ENCODE data around the gene RAP1GAP2. TPM values are rescaled to one million over a fixed set of nuclear protein-coding genes. Genes with fewer than 3 reads are reported as not detected.

RAP1GAP2 gene
- total RNA-seq, 2 experiments from 2014 or later, result 11.3 to 28.2 TPM

DNA sequence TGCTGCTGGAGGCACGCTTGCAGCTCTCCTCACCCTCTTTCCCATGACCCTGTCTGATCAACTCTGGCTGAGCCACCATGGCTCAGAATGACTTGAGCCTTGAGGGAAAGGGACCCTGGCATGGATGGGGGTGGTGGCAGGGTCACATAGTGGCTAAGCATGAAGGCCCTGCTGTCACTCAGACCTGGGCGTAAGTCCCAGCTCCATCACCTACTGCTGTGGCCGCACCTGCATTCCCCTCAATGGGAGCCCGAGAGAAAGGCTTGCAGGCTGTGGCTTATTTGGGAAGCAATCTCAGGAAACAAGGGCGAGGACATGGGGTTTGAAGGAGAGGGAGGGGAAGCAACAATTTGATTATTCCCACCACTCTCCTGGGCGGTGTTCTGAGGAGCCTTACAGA lies 17.7 kb upstream of the RAP1GAP2 start:
- no peak for DNase-seq (ENCODE audit: low spot score)
- H2AFZ ChIP-seq (ENCODE audit: low read length), result no peak overlapping the region
- BruUV-seq (replicated peaks), result no TSS peak
- H3K4me1 ChIP-seq (ENCODE audit: insufficient read depth, low read length, poor library complexity, severe bottlenecking), result no peaks in the 10 kb centered on the region
- H3K79me2 ChIP-seq (ENCODE audit: insufficient read depth, low read depth, low read length), result no peaks in the 10 kb centered on the region
- no peaks in the 10 kb centered on the region for H3K9me2 ChIP-seq (ENCODE audit: insufficient read depth, low read length)
- H3K27ac ChIP-seq (ENCODE audit: low read depth, low read length, poor library complexity, severe bottlenecking), result no peak overlapping the region
- TF ChIP-seq EZH2phosphoT487 (IDR thresholded peaks at IDR 0.05; ENCODE audit: borderline replicate concordance, low read depth, low read length), result no peak
- TF ChIP-seq, protein P1, sequence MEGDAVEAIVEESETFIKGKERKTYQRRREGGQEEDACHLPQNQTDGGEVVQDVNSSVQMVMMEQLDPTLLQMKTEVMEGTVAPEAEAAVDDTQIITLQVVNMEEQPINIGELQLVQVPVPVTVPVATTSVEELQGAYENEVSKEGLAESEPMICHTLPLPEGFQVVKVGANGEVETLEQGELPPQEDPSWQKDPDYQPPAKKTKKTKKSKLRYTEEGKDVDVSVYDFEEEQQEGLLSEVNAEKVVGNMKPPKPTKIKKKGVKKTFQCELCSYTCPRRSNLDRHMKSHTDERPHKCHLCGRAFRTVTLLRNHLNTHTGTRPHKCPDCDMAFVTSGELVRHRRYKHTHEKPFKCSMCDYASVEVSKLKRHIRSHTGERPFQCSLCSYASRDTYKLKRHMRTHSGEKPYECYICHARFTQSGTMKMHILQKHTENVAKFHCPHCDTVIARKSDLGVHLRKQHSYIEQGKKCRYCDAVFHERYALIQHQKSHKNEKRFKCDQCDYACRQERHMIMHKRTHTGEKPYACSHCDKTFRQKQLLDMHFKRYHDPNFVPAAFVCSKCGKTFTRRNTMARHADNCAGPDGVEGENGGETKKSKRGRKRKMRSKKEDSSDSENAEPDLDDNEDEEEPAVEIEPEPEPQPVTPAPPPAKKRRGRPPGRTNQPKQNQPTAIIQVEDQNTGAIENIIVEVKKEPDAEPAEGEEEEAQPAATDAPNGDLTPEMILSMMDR (conservative IDR thresholded peaks at IDR 0.05; ENCODE audit: low read length), result no peak
- POLR2A ChIA-PET, result no interaction called here
- intact Hi-C loops (cut with micrococcal nuclease; ENCODE audit: unreplicated experiment), result no loop called here
- no peaks in the 10 kb centered on the region for H3K36me3 ChIP-seq (ENCODE audit: insufficient read depth, low read length)
- no peak overlapping the region for H3K4me3 ChIP-seq (ENCODE audit: low read depth, low read length, poor library complexity, severe bottlenecking)
- H3K4me2 ChIP-seq (ENCODE audit: low read length), result no peak overlapping the region
- CTCF ChIA-PET (ENCODE audit: unreplicated experiment), result no interaction called here
- H3K9me3 ChIP-seq (ENCODE audit: low read length), result no peaks in the 10 kb centered on the region
- no peaks in the 10 kb centered on the region for H4K20me1 ChIP-seq (ENCODE audit: insufficient read depth, low read length)

DNA sequence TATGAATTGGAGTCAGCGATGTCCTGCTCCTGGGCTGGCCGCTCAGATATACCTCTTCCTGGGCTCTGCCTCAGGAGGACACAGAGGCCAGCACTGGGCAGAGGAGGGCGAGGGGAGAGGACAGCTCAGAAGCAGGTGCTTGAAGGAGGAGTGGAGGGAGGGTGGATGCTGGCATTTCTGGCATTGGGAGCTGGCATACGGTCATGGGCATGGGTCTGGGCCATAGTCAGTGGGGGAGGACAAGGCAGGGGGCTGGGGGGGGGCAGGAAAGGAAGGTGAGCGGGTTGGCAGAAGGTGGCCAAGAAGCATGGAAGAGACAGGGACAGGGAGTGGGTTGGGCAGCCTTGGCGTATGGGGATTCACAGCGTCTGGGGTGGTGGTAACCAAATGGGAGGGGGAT lies 16.7 kb upstream of the RAP1GAP2 start:
- TF ChIP-seq, protein P1 (conservative IDR thresholded peaks at IDR 0.05; ENCODE audit: low read length), result no peak
- no peak for TF ChIP-seq EZH2phosphoT487 (IDR thresholded peaks at IDR 0.05; ENCODE audit: borderline replicate concordance, low read depth, low read length)
- intact Hi-C loops (cut with micrococcal nuclease; ENCODE audit: unreplicated experiment), result no loop called here
- no peaks in the 10 kb centered on the region for H4K20me1 ChIP-seq (ENCODE audit: insufficient read depth, low read length)
- no peaks in the 10 kb centered on the region for H3K79me2 ChIP-seq (ENCODE audit: insufficient read depth, low read depth, low read length)
- POLR2A ChIA-PET, result no interaction called here
- CTCF ChIA-PET (ENCODE audit: unreplicated experiment), result no interaction called here
- BruUV-seq (replicated peaks), result no TSS peak
- no peak for DNase-seq (ENCODE audit: low spot score)
- H3K36me3 ChIP-seq (ENCODE audit: insufficient read depth, low read length), result no peaks in the 10 kb centered on the region
- H3K9me2 ChIP-seq (ENCODE audit: insufficient read depth, low read length), result no peaks in the 10 kb centered on the region
- no peaks in the 10 kb centered on the region for H3K4me1 ChIP-seq (ENCODE audit: insufficient read depth, low read length, poor library complexity, severe bottlenecking)
- no peak overlapping the region for H3K4me2 ChIP-seq (ENCODE audit: low read length)
- no peaks in the 10 kb centered on the region for H3K9me3 ChIP-seq (ENCODE audit: low read length)
- H3K27ac ChIP-seq (ENCODE audit: low read depth, low read length, poor library complexity, severe bottlenecking), result no peak overlapping the region
- H2AFZ ChIP-seq (ENCODE audit: low read length), result no peak overlapping the region
- no peak overlapping the region for H3K4me3 ChIP-seq (ENCODE audit: low read depth, low read length, poor library complexity, severe bottlenecking)

GRCh38 chr17:2780256-2780655 lies 16.0 kb upstream of the RAP1GAP2 start:
- TF ChIP-seq EZH2phosphoT487 (IDR thresholded peaks at IDR 0.05; ENCODE audit: borderline replicate concordance, low read depth, low read length), result no peak
- TF ChIP-seq, protein P1 (conservative IDR thresholded peaks at IDR 0.05; ENCODE audit: low read length), result no peak
- Histone ChIP-seq H3K9me3 (ENCODE audit: low read length) (no peaks in the 10 kb centered on the region), H3K4me2 (ENCODE audit: low read length) (no peak overlapping the region), H3K4me1 (ENCODE audit: insufficient read depth, low read length, poor library complexity, severe bottlenecking) (no peaks in the 10 kb centered on the region), H2AFZ (ENCODE audit: low read length) (no peak overlapping the region), H3K27ac (ENCODE audit: low read depth, low read length, poor library complexity, severe bottlenecking) (no peak overlapping the region), H3K4me3 (ENCODE audit: low read depth, low read length, poor library complexity, severe bottlenecking) (no peak overlapping the region), H4K20me1 (ENCODE audit: insufficient read depth, low read length) (no peaks in the 10 kb centered on the region), H3K36me3 (ENCODE audit: insufficient read depth, low read length) (no peaks in the 10 kb centered on the region), H3K9me2 (ENCODE audit: insufficient read depth, low read length) (no peaks in the 10 kb centered on the region), H3K79me2 (ENCODE audit: insufficient read depth, low read depth, low read length) (no peaks in the 10 kb centered on the region)
- intact Hi-C loops (cut with micrococcal nuclease; ENCODE audit: unreplicated experiment), result no loop called here
- DNase-seq (ENCODE audit: low spot score), result no peak
- ChIA-PET POLR2A (no interaction called here), CTCF (ENCODE audit: unreplicated experiment) (no interaction called here)
- no TSS peak for BruUV-seq (replicated peaks)
